ENCODE data around the gene GDF9. TPM values are rescaled to one million over a fixed set of nuclear protein-coding genes. Genes with fewer than 3 reads are reported as not detected.

Gene GDF9
- total RNA-seq, 4 donors from 2014 or later, result 0.22 to 0.75 (median 0.51) TPM; not detected in 1

DNA sequence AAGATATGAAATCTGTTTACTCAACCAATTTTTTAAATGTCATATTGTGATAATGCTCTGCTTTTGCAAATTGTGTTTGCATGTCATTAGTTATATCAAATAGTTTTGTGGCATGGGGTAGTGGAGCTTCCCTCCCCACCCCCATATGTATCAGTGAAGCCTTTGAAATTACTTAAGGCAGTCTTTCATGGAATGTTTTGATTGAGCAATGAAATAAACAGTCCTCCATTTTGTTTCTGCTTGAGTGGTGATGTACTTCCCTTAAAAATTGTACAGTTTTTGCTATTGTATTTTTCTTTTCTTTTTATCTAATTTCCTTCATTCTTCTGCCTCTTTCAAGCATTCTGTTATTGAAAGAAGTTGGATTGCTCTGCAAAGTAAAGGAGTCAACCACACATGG is 49.7 kb downstream of the GDF9 start:
- no peak for TF ChIP-seq CTCF (IDR thresholded peaks at IDR 0.05; ENCODE audit: low read depth)

DNA sequence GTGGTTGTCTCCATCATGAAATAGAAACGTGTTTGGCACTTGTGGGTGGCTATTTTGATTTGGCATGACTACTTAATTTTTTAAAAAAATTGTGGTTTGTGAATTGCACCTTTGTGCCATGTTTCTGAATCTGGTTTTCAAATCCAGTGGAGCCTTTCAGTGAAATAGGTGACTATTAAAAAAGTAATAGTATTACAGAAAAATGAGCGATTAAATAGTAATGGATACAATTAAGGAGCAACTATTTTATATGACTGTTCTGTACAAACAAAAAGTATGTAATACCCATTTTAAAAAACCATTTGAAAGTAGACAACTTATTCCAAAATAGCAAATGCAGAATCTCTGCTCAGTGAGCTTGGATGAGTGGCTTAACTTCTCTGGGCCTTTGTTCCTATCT is 50.2 kb downstream of the GDF9 start:
- TF ChIP-seq CTCF (IDR thresholded peaks at IDR 0.05; ENCODE audit: low read depth), result no peak

DNA sequence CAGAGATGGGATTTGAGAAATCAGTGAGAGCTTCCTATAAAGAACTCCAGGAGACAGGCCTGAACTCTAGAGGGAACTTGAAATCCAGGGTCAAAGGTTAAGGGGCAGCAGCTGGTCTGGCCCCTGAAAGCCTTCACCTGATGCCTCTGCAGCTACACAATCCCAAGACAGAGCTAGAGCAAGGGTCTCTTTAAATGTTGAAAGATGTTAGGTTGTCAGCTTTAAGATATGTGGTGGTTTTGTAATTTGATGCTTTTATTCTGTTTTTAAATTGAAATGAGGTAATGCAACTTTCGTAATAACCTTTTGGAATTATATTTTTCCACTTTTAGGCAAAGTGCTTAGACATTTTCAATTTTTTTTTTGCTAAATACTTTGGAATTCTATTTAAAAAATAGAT is 50.8 kb downstream of the GDF9 start:
- TF ChIP-seq CTCF (IDR thresholded peaks at IDR 0.05; ENCODE audit: low read depth), result no peak

DNA sequence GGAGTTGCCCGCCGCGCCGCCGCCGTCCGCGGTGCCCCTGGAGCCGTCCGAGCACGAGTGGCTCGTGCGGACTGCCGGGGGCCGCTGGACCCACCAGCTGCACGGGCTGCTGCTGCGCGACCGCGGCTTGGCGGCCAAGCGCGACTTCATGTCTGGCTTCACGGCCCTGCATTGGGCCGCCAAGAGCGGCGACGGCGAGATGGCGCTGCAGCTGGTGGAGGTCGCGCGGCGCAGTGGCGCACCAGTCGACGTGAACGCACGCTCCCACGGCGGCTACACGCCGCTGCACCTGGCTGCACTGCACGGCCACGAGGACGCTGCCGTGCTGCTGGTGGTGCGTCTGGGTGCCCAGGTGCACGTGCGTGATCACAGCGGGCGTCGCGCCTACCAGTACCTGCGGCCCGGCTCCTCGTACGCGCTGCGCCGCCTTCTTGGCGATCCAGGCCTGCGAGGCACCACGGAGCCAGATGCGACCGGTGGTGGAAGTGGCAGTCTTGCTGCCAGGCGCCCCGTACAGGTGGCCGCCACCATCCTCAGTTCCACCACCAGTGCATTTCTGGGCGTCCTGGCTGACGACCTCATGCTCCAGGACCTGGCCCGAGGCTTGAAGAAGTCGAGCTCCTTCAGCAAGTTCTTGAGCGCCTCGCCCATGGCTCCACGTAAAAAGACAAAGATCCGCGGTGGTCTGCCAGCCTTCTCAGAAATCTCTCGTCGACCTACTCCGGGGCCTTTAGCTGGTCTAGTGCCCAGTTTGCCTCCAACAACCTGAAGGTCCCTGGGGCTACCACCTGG is 51.6 kb downstream of the GDF9 start:
- no peak for TF ChIP-seq CTCF (IDR thresholded peaks at IDR 0.05; ENCODE audit: low read depth)

GRCh38 chr5:132813599-132814502 is 52.4 kb downstream of the GDF9 start:
- TF ChIP-seq CTCF (IDR thresholded peaks at IDR 0.05; ENCODE audit: low read depth), result no peak

DNA sequence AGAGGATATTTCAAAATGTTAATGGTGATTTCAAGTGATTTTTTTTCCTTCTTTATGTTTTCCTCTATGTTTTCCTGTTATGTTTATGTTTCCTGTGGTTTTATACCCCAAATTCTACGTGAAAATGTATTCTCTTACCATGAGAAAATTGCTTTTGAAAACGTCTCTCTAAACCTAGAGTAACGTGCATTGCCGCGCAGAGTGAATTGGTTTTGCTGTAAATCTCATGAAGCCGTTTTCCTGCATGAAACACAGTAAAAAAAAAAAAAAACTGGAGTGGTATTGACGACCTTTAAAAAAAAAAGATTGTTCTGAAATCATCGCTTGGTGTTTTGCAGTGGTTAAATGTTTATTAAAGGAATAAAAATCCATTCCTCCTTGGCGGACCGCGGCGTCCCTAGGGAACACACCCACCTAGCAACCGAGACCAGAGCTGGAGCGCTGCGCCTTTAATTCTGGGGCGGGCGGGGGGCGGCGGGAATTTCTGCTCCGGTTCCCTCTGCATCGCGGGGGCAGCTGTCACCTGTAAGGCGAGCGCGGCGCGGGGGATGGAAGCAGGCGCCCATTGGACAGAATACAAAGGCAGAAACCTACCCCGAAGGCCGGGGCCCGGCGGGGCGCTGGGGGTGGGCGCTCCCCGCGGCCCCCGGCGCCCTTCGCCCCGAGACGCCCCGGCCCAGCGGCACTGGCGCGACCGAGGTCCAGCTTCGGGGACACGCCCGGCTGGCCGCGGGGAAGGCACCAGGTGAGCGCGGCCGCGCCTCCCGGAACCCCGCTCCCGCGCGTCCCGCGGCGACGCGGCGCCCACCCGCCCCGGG is 53.3 kb downstream of the GDF9 start, which contains the start of gene SOWAHA:
TSS of gene SOWAHA (plus strand) at position 522 of the 818 bp plus-strand sequence. CDS start 320 bp downstream, outside the sequence.
- no peak for TF ChIP-seq CTCF (IDR thresholded peaks at IDR 0.05; ENCODE audit: low read depth)
